Erythroblast (primary cell): ENCODE results near the gene GABBR1.

ENCODE experiments used
- DNase-seq, 2 experiments: peaks; one replicate each; lab custom pipeline; 2025; lab: John Stamatoyannopoulos, UW
- GATA1 ChIP-seq: IDR thresholded peaks from 2 replicates; pipeline ENCODE4 v1.6.1; 2011; ENCODE audit warnings: low read depth, mild to moderate bottlenecking, control low read depth, low read length, moderate library complexity
- POLR2A ChIP-seq: IDR thresholded peaks from 2 replicates; pipeline ENCODE4 v1.6.1; 2011; ENCODE audit warnings: mild to moderate bottlenecking, low read length

Gene GABBR1

GRCh38 chr6:29528300-29528931, 104.6 kb downstream of the GABBR1 start:
- TF ChIP-seq POLR2A (no peak), GATA1 (no peak)
- no peak for DNase-seq

- no peak for TF ChIP-seq GATA1
- TF ChIP-seq POLR2A = no peak
- no peak for DNase-seq
Measured at GRCh38 chr6:29527564-29527963, 105.4 kb downstream of the GABBR1 start.

- TF ChIP-seq GATA1 (no peak), POLR2A (no peak)
Measured at GRCh38 chr6:29527126-29527525, 105.9 kb downstream of the GABBR1 start.

GRCh38 chr6:29525311-29525639, 107.7 kb downstream of the GABBR1 start:
- DNase-seq = no peak
- TF ChIP-seq POLR2A (no peak), GATA1 (no peak)

More at GRCh38 chr6:29527126-29527525, 105.9 kb downstream of the GABBR1 start:
- DNase-seq = no peak

- DNase-seq = no peak
- TF ChIP-seq GATA1 = no peak
- no peak for TF ChIP-seq POLR2A
Measured at GRCh38 chr6:29524444-29525310, 108.3 kb downstream of the GABBR1 start.

- DNase-seq = no peak
- no peak for TF ChIP-seq POLR2A
- no peak for TF ChIP-seq GATA1
Measured at GRCh38 chr6:29524044-29524443, 108.9 kb downstream of the GABBR1 start.

- TF ChIP-seq GATA1 (no peak), POLR2A (no peak)
Measured at GRCh38 chr6:29522227-29522626, 110.8 kb downstream of the GABBR1 start.

GRCh38 chr6:29521006-29521680, 111.8 kb downstream of the GABBR1 start:
- DNase-seq = no peak
- no peak for TF ChIP-seq GATA1
- no peak for TF ChIP-seq POLR2A

More at GRCh38 chr6:29522227-29522626, 110.8 kb downstream of the GABBR1 start:
- DNase-seq = peak in 1 of 2 experiments; percentile 61

GRCh38 chr6:29520232-29520631, 112.8 kb downstream of the GABBR1 start:
- TF ChIP-seq GATA1 (no peak), POLR2A (no peak)
- DNase-seq = no peak

GRCh38 chr6:29519291-29520010, 113.5 kb downstream of the GABBR1 start:
- DNase-seq = no peak
- TF ChIP-seq GATA1 = no peak
- TF ChIP-seq POLR2A = no peak

- TF ChIP-seq POLR2A = no peak
- TF ChIP-seq GATA1 = no peak
Measured at GRCh38 chr6:29517728-29518440, 115.1 kb downstream of the GABBR1 start.

GRCh38 chr6:29517245-29517644, 115.7 kb downstream of the GABBR1 start:
- no peak for DNase-seq
- TF ChIP-seq POLR2A (no peak), GATA1 (no peak)

More at GRCh38 chr6:29517728-29518440, 115.1 kb downstream of the GABBR1 start:
- no peak for DNase-seq

GRCh38 chr6:29516108-29516507, 116.9 kb downstream of the GABBR1 start:
- no peak for DNase-seq
- no peak for TF ChIP-seq POLR2A
- TF ChIP-seq GATA1 = no peak
